GM23338 (cell line): ENCODE measurements around the gene ADGRL3. TPM values are rescaled to one million over a fixed set of nuclear protein-coding genes. Genes with fewer than 3 reads are reported as not detected.

Experiments
- ATAC-seq: fragments of 200-7000 bp; cut with Tn5 transposase; 3 replicates; pipeline ENCODE4 v1.9.1; 2020
- DNase-seq: peaks from one replicate; pipeline ENCODE4 v3.0.0-alpha.2; 2015; ENCODE audit warnings: low spot score
- H2AFZ ChIP-seq: fragments of 200-600 bp; sonication (generic); 2 replicates; pipeline ENCODE4 v1.8.0; 2016; ENCODE audit warnings: antibody characterized with exemption, mild to moderate bottlenecking, moderate library complexity
- H3F3A ChIP-seq: fragments of 200-600 bp; sonication (generic); replicated peaks from 2 replicates; pipeline ENCODE4 v1.8.0; 2017; ENCODE audit warnings: antibody characterized with exemption, mixed run types, low read depth
- H3K27ac ChIP-seq: fragments of 200-600 bp; sonication (generic); 2 replicates; pipeline ENCODE4 v1.6.1; 2016; ENCODE audit warnings: low read depth
- H3K27me3 ChIP-seq: fragments of 200-600 bp; sonication (generic); 2 replicates; pipeline ENCODE4 v1.8.0; 2016; ENCODE audit warnings: mild to moderate bottlenecking, mixed run types, moderate library complexity; ENCODE audit not compliant: insufficient read depth
- H3K36me3 ChIP-seq: fragments of 200-600 bp; sonication (generic); 2 replicates; pipeline ENCODE4 v1.8.0; 2016; ENCODE audit warnings: mild to moderate bottlenecking; ENCODE audit not compliant: insufficient read depth
- H3K4me1 ChIP-seq: fragments of 200-600 bp; sonication (generic); 2 replicates; pipeline ENCODE4 v1.8.0; 2016; ENCODE audit warnings: mild to moderate bottlenecking, moderate library complexity; ENCODE audit not compliant: insufficient read depth
- H3K4me2 ChIP-seq: fragments of 200-600 bp; sonication (generic); 2 replicates; pipeline ENCODE4 v1.7.1; 2017; ENCODE audit warnings: mixed run types
- H3K4me3 ChIP-seq: fragments of 200-600 bp; sonication (generic); 2 replicates; pipeline ENCODE4 v1.6.1; 2016; ENCODE audit warnings: mixed run types
- H3K79me2 ChIP-seq: fragments of 200-600 bp; sonication (generic); replicated peaks from 2 replicates; pipeline ENCODE4 v1.8.0; 2017; ENCODE audit warnings: mild to moderate bottlenecking; ENCODE audit not compliant: insufficient read depth
- H3K9me2 ChIP-seq: fragments of 200-600 bp; sonication (generic); 2 replicates; pipeline ENCODE4 v1.8.0; 2017; ENCODE audit not compliant: insufficient read depth
- H4K20me1 ChIP-seq: fragments of 200-600 bp; sonication (generic); replicated peaks from 2 replicates; pipeline ENCODE4 v1.8.0; 2017; ENCODE audit warnings: mild to moderate bottlenecking; ENCODE audit not compliant: insufficient read depth
- H3K27ac Mint-ChIP-seq: 2 replicates; pipeline ENCODE4 v1.8.0; 2020; ENCODE audit warnings: inconsistent platforms, mild to moderate bottlenecking, moderate library complexity, mixed read lengths
- H3K27me3 Mint-ChIP-seq: 3 replicates; pipeline ENCODE4 v1.8.0; 2022; ENCODE audit warnings: low read depth, mild to moderate bottlenecking, moderate library complexity, mixed read lengths, inconsistent platforms; ENCODE audit not compliant: insufficient read depth, poor library complexity
- H3K36me3 Mint-ChIP-seq: 3 replicates; pipeline ENCODE4 v1.8.0; 2021; ENCODE audit warnings: low read depth, mild to moderate bottlenecking, inconsistent platforms, moderate library complexity, mixed read lengths
- H3K4me1 Mint-ChIP-seq: 3 replicates; pipeline ENCODE4 v1.8.0; 2020; ENCODE audit warnings: mild to moderate bottlenecking, inconsistent platforms, mixed read lengths
- H3K4me3 Mint-ChIP-seq: 3 replicates; pipeline ENCODE4 v1.8.0; 2021; ENCODE audit warnings: moderate library complexity, mild to moderate bottlenecking, inconsistent platforms, mixed read lengths
- H3K9me3 Mint-ChIP-seq: 3 replicates; pipeline ENCODE4 v1.8.0; 2020; ENCODE audit warnings: moderate library complexity, mild to moderate bottlenecking, inconsistent platforms, mixed read lengths
- CREB1 ChIP-seq: fragments of 250-450 bp; sonication (Bioruptor Pico); IDR thresholded peaks from 2 replicates; pipeline ENCODE4 v1.5.0; 2020; ENCODE audit warnings: low read depth, mild to moderate bottlenecking, moderate library complexity
- CTCF ChIP-seq, 2 experiments: fragments of 200-600 bp in 1 of 2; sonication (generic) in 1 of 2; conservative IDR thresholded peaks; 2 replicates each; pipeline versions ENCODE4 v1.5.1 to v1.6.1; 2016 to 2017; ENCODE audit warnings: antibody characterized with exemption in 2 of 2, low read depth in 2 of 2, mild to moderate bottlenecking in 2 of 2, moderate library complexity in 1 of 2
- ETS1 ChIP-seq: IDR thresholded peaks from 2 replicates; pipeline ENCODE4 v1.6.1; 2016; ENCODE audit warnings: antibody characterized with exemption
- EZH2 ChIP-seq: fragments of 200-600 bp; sonication (generic); IDR thresholded peaks from one replicate; pipeline ENCODE4 v1.8.0; 2017; ENCODE audit warnings: antibody characterized with exemption, mild to moderate bottlenecking, low read depth; ENCODE audit not compliant: unreplicated experiment
- EZH2phosphoT487 ChIP-seq: fragments of 200-600 bp; sonication (generic); IDR thresholded peaks from one replicate; pipeline ENCODE4 v1.8.1; 2018; ENCODE audit warnings: antibody characterized with exemption; ENCODE audit not compliant: unreplicated experiment
- JUNB ChIP-seq: IDR thresholded peaks from one replicate; pipeline ENCODE4 v1.6.1; 2016; ENCODE audit warnings: antibody characterized with exemption; ENCODE audit not compliant: unreplicated experiment
- NANOG ChIP-seq: IDR thresholded peaks from 2 replicates; pipeline ENCODE4 v1.6.1; 2016; ENCODE audit warnings: antibody characterized with exemption, borderline replicate concordance
- POLR2AphosphoS5 ChIP-seq: IDR thresholded peaks from 2 replicates; pipeline ENCODE4 v1.6.1; 2016; ENCODE audit warnings: antibody characterized with exemption, low read depth
- REST ChIP-seq: IDR thresholded peaks from one replicate; pipeline ENCODE4 v1.6.1; 2018; ENCODE audit warnings: antibody characterized with exemption; ENCODE audit not compliant: unreplicated experiment
- STAT1 ChIP-seq: IDR thresholded peaks from one replicate; pipeline ENCODE4 v1.6.1; 2016; ENCODE audit warnings: antibody characterized with exemption; ENCODE audit not compliant: unreplicated experiment
- ZNF114 ChIP-seq: fragments of 250-450 bp; sonication (Bioruptor Pico); IDR thresholded peaks from 2 replicates; pipeline ENCODE4 v1.5.0; 2020; ENCODE audit warnings: mild to moderate bottlenecking, moderate library complexity
- ZNF331 ChIP-seq: fragments of 250-450 bp; sonication (Bioruptor Pico); IDR thresholded peaks from 2 replicates; pipeline ENCODE4 v1.5.0; 2020; ENCODE audit warnings: low read depth, mild to moderate bottlenecking, moderate library complexity
- ZNF462 ChIP-seq: fragments of 250-450 bp; sonication (Bioruptor Pico); IDR thresholded peaks from 2 replicates; pipeline ENCODE4 v1.5.0; 2020; ENCODE audit warnings: mild to moderate bottlenecking, moderate library complexity
- polyA plus RNA-seq: library from polyadenylated mRNA; unstranded; fragments of >200 nt; fragmentation: Nextera tagmentation; extraction: Ambion mirVana; gene quantifications from 2 replicates; pipeline ENCODE4 v1.2.1, GENCODE V29; 2016
- total RNA-seq: library from RNA; depleted of rRNA; stranded (reverse); fragments of >200 nt; shearing (Covaris generic); gene quantifications from 2 replicates; pipeline ENCODE4 v1.2.3, GENCODE V29; 2014

ADGRL3 gene
- total and polyA plus RNA-seq, 2 experiments from 2014 or later: 9.7 to 16.5 TPM

- TF ChIP-seq JUNB: no peak
- TF ChIP-seq POLR2AphosphoS5: no peak
- TF ChIP-seq ZNF331 (CRISPR knock-in tag): no peak
- TF ChIP-seq REST: no peak
- TF ChIP-seq CREB1: no peak
- TF ChIP-seq ZNF462 (CRISPR knock-in tag): no peak
- no peak for TF ChIP-seq NANOG
- no peak for TF ChIP-seq EZH2phosphoT487
- no peak for TF ChIP-seq ETS1
- no peak for TF ChIP-seq CTCF (conservative IDR thresholded peaks at IDR 0.05; ENCODE audit: low read depth in 2 of 2)
- no peak for TF ChIP-seq ZNF114 (CRISPR knock-in tag)
- TF ChIP-seq EZH2: no peak
- TF ChIP-seq STAT1: no peak
- no peaks in the 10 kb centered on the region for H3F3A ChIP-seq
- no peak overlapping the region for H2AFZ ChIP-seq
- H3K9me2 ChIP-seq: no peaks in the 10 kb centered on the region
- Mint-ChIP-seq H3K4me1 (peaks cover 53% of the 10 kb centered on the region), H3K4me3 (peak overlapping the region; percentile 31), H3K36me3 (no peaks in the 10 kb centered on the region), H3K27ac (peak overlapping the region; percentile 94), H3K9me3 (no peaks in the 10 kb centered on the region), H3K27me3 (no peaks in the 10 kb centered on the region)
- ATAC-seq (no peak), DNase-seq (no peak)
- peak overlapping the region; percentile 83 for H3K27ac ChIP-seq
- no peaks in the 10 kb centered on the region for H3K36me3 ChIP-seq
- peak overlapping the region; percentile 42 for H3K4me2 ChIP-seq
- H3K4me1 ChIP-seq: peaks cover 41% of the 10 kb centered on the region
- H3K27me3 ChIP-seq: no peaks in the 10 kb centered on the region
- no peaks in the 10 kb centered on the region for H3K79me2 ChIP-seq
- peak overlapping the region; percentile 8; the same call in 1 of the 2 replicates for H3K4me3 ChIP-seq
- no peaks in the 10 kb centered on the region for H4K20me1 ChIP-seq
Observed at GRCh38 chr4:61520166-61520565, 320.0 kb downstream of the ADGRL3 start.
